ENCODE data around the gene MAS1L.
"Not testable (repeated sequence)": the region's sequence is repeated elsewhere in the genome, so short reads cannot be mapped to it uniquely, and the experiment has no call there.

MAS1L gene

GRCh38 chr6:29477923-29478450 lies 9.8 kb downstream of the MAS1L start:
- DNase-seq = no peak

DNA sequence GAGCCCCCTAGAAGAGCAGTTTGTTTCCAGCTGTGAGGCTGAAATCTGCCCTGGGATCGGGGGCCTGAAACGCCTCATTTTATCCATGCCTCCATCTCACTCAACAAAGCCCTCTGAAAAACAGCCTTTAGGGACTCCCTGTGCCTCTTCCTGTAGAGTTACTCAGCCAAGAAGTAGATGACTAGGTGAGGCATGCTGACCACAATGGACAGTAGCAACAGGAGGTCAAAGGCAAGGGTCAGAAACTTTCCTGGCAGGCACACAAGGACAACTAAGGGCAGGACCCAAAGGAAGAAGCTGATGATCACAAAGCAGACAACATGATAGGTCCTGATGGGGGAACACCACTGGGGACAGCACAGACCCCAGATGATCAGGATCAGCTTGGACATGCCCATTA lies 12.8 kb downstream of the MAS1L start:
- no peak for DNase-seq

DNA sequence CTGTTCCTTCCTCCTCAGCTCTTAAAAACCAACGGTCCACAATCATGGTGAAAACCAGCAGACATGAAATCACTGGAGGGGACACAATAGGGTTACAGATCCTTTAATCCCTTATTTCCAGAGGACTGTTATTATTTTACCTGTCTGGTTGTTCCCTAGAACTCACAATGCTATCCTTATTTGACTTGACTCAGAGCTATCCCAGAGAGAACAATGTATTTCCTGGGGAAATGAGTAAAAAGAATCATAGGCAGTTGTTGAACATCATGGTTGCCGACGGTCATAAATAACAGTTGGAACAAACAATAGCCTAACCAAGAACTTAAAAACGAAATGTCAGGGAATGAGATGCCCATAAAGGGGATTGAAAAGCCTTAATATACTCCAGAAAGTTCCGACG lies 21.5 kb downstream of the MAS1L start:
- no peak for DNase-seq

DNA sequence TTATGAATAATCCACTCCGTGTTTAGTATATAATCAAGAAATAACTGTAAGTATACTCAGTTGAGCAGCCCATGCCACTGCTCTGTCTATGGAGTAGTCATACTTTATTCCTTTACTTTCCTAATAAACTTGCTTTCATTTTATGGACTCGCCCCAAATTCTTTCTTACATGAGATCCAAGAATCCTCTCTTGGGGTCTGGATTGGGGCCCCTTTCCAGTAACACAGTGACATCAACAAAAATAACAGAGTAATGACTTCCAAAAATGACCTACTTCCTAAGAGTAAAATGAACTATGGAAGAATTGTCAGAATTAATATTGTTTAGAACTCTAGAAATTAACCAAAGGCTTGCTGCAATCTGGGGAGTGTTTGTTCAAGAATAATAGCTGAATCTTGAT lies 22.0 kb downstream of the MAS1L start:
- no peak for DNase-seq

- DNase-seq = no peak
These were observed 22.5 kb downstream of the MAS1L start for GRCh38 chr6:29465279-29465678.

DNA sequence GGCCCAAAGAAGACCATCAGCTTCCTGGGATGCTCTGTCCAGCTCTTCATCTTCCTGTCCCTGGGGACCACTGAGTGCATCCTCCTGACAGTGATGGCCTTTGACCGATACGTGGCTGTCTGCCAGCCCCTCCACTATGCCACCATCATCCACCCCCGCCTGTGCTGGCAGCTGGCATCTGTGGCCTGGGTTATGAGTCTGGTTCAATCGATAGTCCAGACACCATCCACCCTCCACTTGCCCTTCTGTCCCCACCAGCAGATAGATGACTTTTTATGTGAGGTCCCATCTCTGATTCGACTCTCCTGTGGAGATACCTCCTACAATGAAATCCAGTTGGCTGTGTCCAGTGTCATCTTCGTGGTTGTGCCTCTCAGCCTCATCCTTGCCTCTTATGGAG lies 25.7 kb downstream of the MAS1L start:
- no peak for DNase-seq

GRCh38 chr6:29461021-29461814 lies 26.5 kb downstream of the MAS1L start:
- no peak for DNase-seq

DNA sequence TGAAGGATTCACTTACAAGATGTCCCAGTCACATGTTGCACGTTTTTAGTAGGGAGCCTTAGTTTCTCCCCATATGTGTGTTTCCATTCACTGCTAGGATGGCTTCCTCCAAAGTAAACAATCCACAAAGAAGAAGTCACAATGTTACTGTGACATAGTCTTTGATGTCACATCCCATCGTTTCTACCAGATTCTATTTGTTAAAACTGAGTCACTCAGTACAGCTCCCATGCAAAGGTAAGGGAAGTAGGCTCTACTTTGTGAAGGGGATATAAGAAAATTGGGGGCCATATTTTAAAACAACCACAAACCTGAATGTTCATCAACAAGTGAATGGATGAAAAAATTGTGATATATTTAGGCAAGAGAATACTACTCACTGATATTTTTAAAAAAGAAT lies 30.8 kb downstream of the MAS1L start, which contains the start of the genes OR11A1 and OR2H1:
Gene OR11A1, minus strand, starts transcription at position 101 of the 400 bp plus-strand sequence. CDS start 29,430 bp downstream, outside the sequence.
Gene OR2H1, plus strand, starts transcription at position 185 of the 400 bp plus-strand sequence. CDS start 4,615 bp downstream, outside the sequence.
- no peak for DNase-seq

DNA sequence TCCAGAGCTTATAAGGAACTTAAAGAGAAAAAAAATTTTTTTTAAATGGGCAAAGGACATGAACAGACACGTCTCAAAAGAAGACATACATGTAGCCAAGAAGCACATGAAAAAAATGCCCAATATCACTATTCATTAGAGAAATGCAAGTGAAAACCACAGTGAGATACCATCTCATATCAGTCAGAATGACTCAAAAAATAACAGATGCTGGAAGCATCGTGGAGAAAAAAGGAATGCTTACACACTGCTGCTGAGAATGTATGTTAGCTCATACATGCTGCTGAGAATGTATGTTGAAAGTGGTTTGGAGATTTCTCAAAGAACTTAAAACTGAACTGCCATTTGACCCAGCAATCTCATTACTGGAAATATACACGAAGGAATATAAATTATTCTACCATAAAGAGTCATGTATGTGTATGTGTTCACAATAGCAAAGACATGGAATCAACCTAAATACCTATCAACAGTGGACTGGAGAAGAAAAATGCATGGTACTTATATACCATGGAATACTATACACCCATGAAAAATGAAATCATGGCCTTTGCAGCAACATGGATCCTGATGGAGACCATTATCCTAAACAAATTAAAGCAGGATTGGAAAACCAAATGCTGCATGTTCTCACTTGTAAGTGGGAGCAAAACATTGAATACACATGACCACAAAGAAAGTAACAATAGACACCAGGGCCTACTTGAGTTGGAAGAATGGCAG lies 36.1 kb downstream of the MAS1L start:
- no peak for DNase-seq

DNA sequence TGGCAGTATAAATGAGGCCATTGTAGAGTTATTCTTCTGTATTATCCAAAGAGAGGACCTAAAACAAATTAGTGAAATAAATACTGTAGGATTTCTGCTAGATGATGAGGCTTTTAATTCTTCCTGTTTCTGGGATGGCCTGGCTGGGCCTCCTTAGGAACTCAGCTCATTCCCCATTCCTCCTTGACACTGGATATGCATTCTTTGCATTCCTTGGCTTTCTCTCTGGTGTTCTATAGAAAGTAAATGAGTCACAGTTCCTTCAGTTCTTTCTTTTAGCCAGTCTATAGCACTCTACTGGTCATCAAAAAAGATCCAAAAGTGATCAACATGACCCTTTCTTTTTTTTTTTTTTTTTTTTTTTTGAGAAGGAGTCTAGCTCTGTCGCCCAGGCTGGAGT lies 40.1 kb downstream of the MAS1L start:
- no peak for DNase-seq

- DNase-seq = not testable (repeated sequence)
These were observed 43.7 kb downstream of the MAS1L start for GRCh38 chr6:29444031-29444430.

DNA sequence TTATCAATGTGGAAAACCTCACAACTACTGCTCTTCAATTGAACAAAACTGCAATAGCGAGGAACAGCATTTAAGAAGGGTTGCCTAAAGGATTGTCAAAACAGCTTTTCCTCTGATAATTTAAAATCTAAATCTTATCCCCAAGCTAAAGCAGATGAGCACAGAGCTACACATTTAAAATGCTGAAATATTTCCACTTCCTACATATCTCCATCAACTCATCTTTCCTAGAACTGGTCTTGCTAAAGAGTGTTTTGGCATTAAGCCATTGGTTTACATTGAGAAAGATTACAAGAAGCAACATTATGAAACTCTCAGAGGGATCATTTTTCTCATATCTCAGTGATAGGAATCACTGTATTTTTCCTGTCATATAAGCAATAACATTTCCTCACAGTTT lies 45.0 kb downstream of the MAS1L start:
- DNase-seq = no peak

DNA sequence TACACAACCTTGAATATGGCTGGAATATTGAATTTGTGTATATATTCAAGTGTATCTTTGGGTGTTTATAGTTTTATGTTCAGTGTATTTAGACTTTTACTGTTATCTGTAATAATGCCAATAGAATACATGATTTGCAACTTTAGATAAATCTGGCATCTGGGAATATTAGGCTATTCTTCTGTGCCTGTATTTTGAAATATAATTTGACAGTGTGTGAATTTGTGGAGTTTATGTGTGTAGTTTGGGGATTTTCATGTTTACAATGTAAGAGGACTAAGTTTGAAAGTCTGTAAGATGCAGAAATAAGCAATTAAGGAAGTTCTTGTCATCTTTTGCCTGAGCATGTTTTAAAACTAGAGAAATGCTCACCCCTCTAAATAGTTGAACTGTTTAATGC lies 48.8 kb downstream of the MAS1L start, which contains the start of gene OR10C1:
Gene OR10C1, plus strand, starts transcription at position 301 of the 400 bp plus-strand sequence. CDS start 710 bp downstream, outside the sequence.
- no peak for DNase-seq

- not testable (repeated sequence) for DNase-seq
These were observed 51.0 kb downstream of the MAS1L start for GRCh38 chr6:29436730-29437129.

Data from NCI-H2081 treated with DMSO at 0.1 percent for 48 hours (cell line).